Endothelial cell of umbilical vein (primary cell): ENCODE results near the gene BPIFA1. TPM values are rescaled to one million over a fixed set of nuclear protein-coding genes. Genes with fewer than 3 reads are reported as not detected.

Experiments used
- BruUV-seq: library from RNA; stranded (reverse); fragments of 400-500 nt; replicated peaks from 2 replicates; lab custom pipeline; 2021; lab: Mats Ljungman, UMichigan
- CTCF ChIA-PET: fragments of 300-600, 350-600 bp; sonication (Branson Sonifier 250); formaldehyde crosslinking; loops from one replicate; lab custom pipeline; 2021; ENCODE audit warnings: antibody characterized with exemption, inconsistent platforms; lab: Charles Lee
- POLR2A ChIA-PET: fragments of 300-600, 350-600 bp; sonication (Branson Sonifier 250); formaldehyde crosslinking; loops from one replicate; lab custom pipeline; 2021; ENCODE audit warnings: antibody characterized with exemption, inconsistent platforms; lab: Charles Lee
- DNase-seq: peaks from one replicate; pipeline ENCODE4 v3.0.0-alpha.2; 2011; ENCODE audit warnings: low read depth, low spot score
- FAIRE-seq: peaks from 2 replicates; lab custom pipeline; 2011; peaks lifted over from hg19 to GRCh38; lab: Jason Lieb, UNC
- H2AFZ ChIP-seq: 2 replicates; pipeline ENCODE4 v1.6.0; 2012; ENCODE audit warnings: low read depth, low read length, control low read depth, inconsistent platforms
- H3K27ac ChIP-seq: 2 replicates; pipeline ENCODE4 v1.5.1; 2011; ENCODE audit warnings: low read depth, mild to moderate bottlenecking, control low read depth, low read length, moderate library complexity; ENCODE audit not compliant: insufficient read depth
- H3K27me3 ChIP-seq, 2 experiments: 2 replicates each; pipeline versions ENCODE4 v1.6.0 to v1.6.1; 2011; ENCODE audit warnings: low read length in 2 of 2, mixed read lengths in 1 of 2; ENCODE audit not compliant: control insufficient read depth in 2 of 2, insufficient read depth in 2 of 2
- H3K36me3 ChIP-seq, 2 experiments: 2 replicates in 1 of 2; 3 replicates in 1 of 2; pipeline ENCODE4 v1.5.1; 2011; ENCODE audit warnings: low read length in 2 of 2, mild to moderate bottlenecking in 1 of 2, moderate library complexity in 1 of 2; ENCODE audit not compliant: control insufficient read depth in 2 of 2, insufficient read depth in 2 of 2; ENCODE audit errors: extremely low read depth in 1 of 2
- H3K4me1 ChIP-seq: 3 replicates; pipeline ENCODE4 v1.5.1; 2011; ENCODE audit warnings: mild to moderate bottlenecking, low read length; ENCODE audit not compliant: control insufficient read depth, insufficient read depth; ENCODE audit errors: extremely low read depth
- H3K4me2 ChIP-seq: 2 replicates; pipeline ENCODE4 v1.6.1; 2011; ENCODE audit warnings: low read length, control low read depth, mixed read lengths; ENCODE audit not compliant: insufficient read depth
- H3K4me3 ChIP-seq, 3 experiments: fragments of 200-600 bp in 1 of 3; sonication (generic), shearing (Covaris generic) in 1 of 3; replicated peaks in 1 of 3; 2 replicates each; pipeline ENCODE4 v1.5.1; 2011 to 2016; ENCODE audit warnings: control low read depth in 3 of 3, low read length in 3 of 3, mild to moderate bottlenecking in 2 of 3, inconsistent platforms in 1 of 3, low read depth in 1 of 3, moderate library complexity in 1 of 3; ENCODE audit not compliant: insufficient read depth in 1 of 3
- H3K79me2 ChIP-seq: 2 replicates; pipeline ENCODE4 v1.6.0; 2012; ENCODE audit warnings: low read length, inconsistent platforms; ENCODE audit not compliant: control insufficient read depth, insufficient read depth
- H3K9ac ChIP-seq: replicated peaks from 2 replicates; pipeline ENCODE3; 2011; ENCODE audit warnings: low read length, control low read depth; ENCODE audit not compliant: insufficient read depth; ENCODE audit errors: extremely low read depth
- H3K9me1 ChIP-seq: replicated peaks from 3 replicates; pipeline ENCODE4 v1.6.0; 2011; ENCODE audit warnings: mild to moderate bottlenecking, low read length; ENCODE audit not compliant: control insufficient read depth, insufficient read depth; ENCODE audit errors: extremely low read depth
- H3K9me3 ChIP-seq: replicated peaks from 2 replicates; pipeline ENCODE4 v1.5.1; 2012; ENCODE audit warnings: low read length, inconsistent platforms; ENCODE audit not compliant: control insufficient read depth, insufficient read depth
- H4K20me1 ChIP-seq: replicated peaks from 2 replicates; pipeline ENCODE3; 2011; ENCODE audit warnings: mild to moderate bottlenecking, low read length; ENCODE audit not compliant: control insufficient read depth, insufficient read depth; ENCODE audit errors: extremely low read depth
- CTCF ChIP-seq, 2 donors: IDR thresholded peaks; 1 replicate in 1 of 2; 2 replicates in 1 of 2; pipeline ENCODE4 v1.5.1; 2011; ENCODE audit warnings: low read length in 2 of 2, mild to moderate bottlenecking in 2 of 2, moderate library complexity in 2 of 2, control low read depth in 1 of 2, inconsistent platforms in 1 of 2, low read depth in 1 of 2; ENCODE audit not compliant: insufficient read depth in 1 of 2; ENCODE audit errors: extremely low read depth in 1 of 2
- EZH2 ChIP-seq: IDR thresholded peaks from 2 replicates; pipeline ENCODE4 v1.6.1; 2012; ENCODE audit warnings: borderline replicate concordance, low read depth, mild to moderate bottlenecking, moderate library complexity, low read length, inconsistent platforms; ENCODE audit not compliant: severe bottlenecking
- FOS ChIP-seq: IDR thresholded peaks from 2 replicates; pipeline ENCODE4 v1.6.1; 2011; ENCODE audit warnings: mild to moderate bottlenecking, low read length, moderate library complexity, borderline replicate concordance; ENCODE audit not compliant: insufficient read depth
- GATA2 ChIP-seq: IDR thresholded peaks from 2 replicates; pipeline ENCODE4 v1.7.0; 2011; ENCODE audit warnings: low read depth, mild to moderate bottlenecking, moderate library complexity, mixed read lengths, low read length; ENCODE audit not compliant: insufficient read length, insufficient read depth
- JUN ChIP-seq: IDR thresholded peaks from 2 replicates; pipeline ENCODE4 v1.6.1; 2011; ENCODE audit warnings: borderline replicate concordance, low read depth; ENCODE audit not compliant: insufficient read length, insufficient read depth
- MAX ChIP-seq: IDR thresholded peaks from 2 replicates; pipeline ENCODE4 v1.6.1; 2011; ENCODE audit not compliant: insufficient read depth, insufficient read length
- MYC ChIP-seq: IDR thresholded peaks from one replicate; pipeline ENCODE4 v1.6.1; 2011; ENCODE audit warnings: mild to moderate bottlenecking, low read depth, low read length
- POLR2A ChIP-seq: IDR thresholded peaks from 2 replicates; pipeline ENCODE4 v1.6.1; 2012; ENCODE audit warnings: low read depth, mild to moderate bottlenecking, control low read depth, low read length
- POLR2AphosphoS5 ChIP-seq: IDR thresholded peaks from 2 replicates; pipeline ENCODE4 v1.6.1; 2012; ENCODE audit warnings: low read depth, mild to moderate bottlenecking, control low read depth, low read length, moderate library complexity; ENCODE audit not compliant: insufficient read depth
- dilution Hi-C: fragments of 300-500 bp; cut with MboI; formaldehyde crosslinking; loops from one replicate; pipeline ENCODE4 v1.15.0; 2019; ENCODE audit warnings: low sequenced_read_pairs; ENCODE audit not compliant: extremely low pct_ligation_motif_present
- intact Hi-C: fragments of 100-400 bp; cut with micrococcal nuclease; formaldehyde crosslinking; loops from one replicate; pipeline ENCODE4 v1.10.0; 2022
- polyA plus RNA-seq, 4 experiments: library from polyadenylated mRNA; depleted of rRNA in 3 of 4; stranded (reverse) in 3 of 4; unstranded in 1 of 4; fragments of >200 nt; gene quantifications; 2 replicates each; pipeline versions ENCODE4 v1.2.1 to v1.2.3, GENCODE V29; 2011 to 2012; ENCODE audit warnings: missing spikeins in 1 of 4
- total RNA-seq: library from RNA; stranded (reverse); gene quantifications from 2 replicates; pipeline ENCODE4 v1.2.3, GENCODE V29; 2021

Gene BPIFA1
- total and polyA plus RNA-seq, 2 donors (not counting 3 experiments of a cell fraction or from before 2014, with no cell fraction given): not detected

- TF ChIP-seq CTCF (IDR thresholded peaks at IDR 0.05; ENCODE audit: extremely low read depth in 1 of 2, insufficient read depth in 1 of 2, low read depth in 1 of 2, low read length in 2 of 2) (no peak), GATA2 (no peak), POLR2AphosphoS5 (no peak), MYC (no peak), POLR2A (no peak), EZH2 (no peak), FOS (no peak), MAX (no peak), JUN (no peak)
- H3K27me3 ChIP-seq: peaks cover 0 to 2% of the 10 kb centered on the region in 2 experiments
- no peak overlapping the region for H3K4me2 ChIP-seq
- no peak overlapping the region for H2AFZ ChIP-seq
- H3K9me3 ChIP-seq: no peaks in the 10 kb centered on the region
- POLR2A ChIA-PET: no interaction called here
- no peak overlapping the region for H3K27ac ChIP-seq
- no peaks in the 10 kb centered on the region for H3K79me2 ChIP-seq
- no peak for FAIRE-seq
- intact Hi-C loops: no loop called here
- H3K9ac ChIP-seq: no peak overlapping the region
- H4K20me1 ChIP-seq: no peaks in the 10 kb centered on the region
- no peaks in the 10 kb centered on the region for H3K36me3 ChIP-seq
- CTCF ChIA-PET: interaction anchor here (0.7 kb wide), 1 partner anchor 355 kb away, joined by 4 read pairs; no protein-coding TSS in a partner anchor
- BruUV-seq: no TSS peak
- H3K4me1 ChIP-seq: peaks cover 3% of the 10 kb centered on the region
- no peaks in the 10 kb centered on the region for H3K9me1 ChIP-seq
- no peak overlapping the region for H3K4me3 ChIP-seq
- dilution Hi-C loops: no loop called here
- no peak for DNase-seq
Observed at GRCh38 chr20:33257237-33257636, 21.4 kb downstream of the BPIFA1 start.
